IPS DF 19.7 (cell line): ENCODE results near the gene BMPER.

Experiments
- DNase-seq: peaks from one replicate; pipeline ENCODE4 v3.0.0-alpha.2; 2013; ENCODE audit warnings: low read depth, low spot score

The BMPER gene

DNA sequence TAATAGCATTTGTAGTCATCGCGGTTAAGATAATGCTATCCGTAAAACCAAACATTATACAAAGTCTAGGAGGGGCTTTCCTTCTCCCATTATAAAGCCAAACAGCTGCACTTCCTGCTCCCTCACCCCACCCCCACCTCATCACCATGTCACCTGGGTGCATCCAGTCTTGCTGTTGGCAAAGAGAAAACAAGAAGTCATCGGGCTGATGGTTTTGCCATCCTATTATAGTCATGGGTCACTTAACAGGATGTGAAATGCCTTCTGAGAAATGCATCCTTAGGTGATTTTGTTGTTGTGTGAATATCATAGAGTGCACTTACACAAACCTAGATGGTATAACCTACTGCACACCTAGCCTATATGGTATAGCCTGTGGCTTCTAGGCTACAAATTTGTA, 157.0 kb downstream of the BMPER start:
- no peak for DNase-seq

DNA sequence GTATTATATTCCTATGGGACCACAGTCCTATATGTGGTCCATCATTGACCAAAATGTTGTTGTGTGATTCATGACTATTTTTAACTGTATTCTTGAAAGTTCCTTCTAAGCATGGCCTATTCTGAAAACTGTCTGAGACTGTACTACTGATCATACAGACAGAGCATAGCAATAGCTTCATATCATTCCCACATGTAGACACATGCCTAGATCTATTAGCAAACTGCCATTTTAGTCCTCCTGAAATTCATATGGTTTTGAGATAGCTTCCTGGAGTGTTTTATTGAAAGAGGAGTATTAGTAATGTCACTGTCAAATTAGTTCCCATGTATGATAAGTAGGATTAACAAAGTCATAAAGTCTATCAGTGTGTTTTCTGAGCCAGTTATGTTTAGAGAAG, 157.5 kb downstream of the BMPER start:
- no peak for DNase-seq

DNA sequence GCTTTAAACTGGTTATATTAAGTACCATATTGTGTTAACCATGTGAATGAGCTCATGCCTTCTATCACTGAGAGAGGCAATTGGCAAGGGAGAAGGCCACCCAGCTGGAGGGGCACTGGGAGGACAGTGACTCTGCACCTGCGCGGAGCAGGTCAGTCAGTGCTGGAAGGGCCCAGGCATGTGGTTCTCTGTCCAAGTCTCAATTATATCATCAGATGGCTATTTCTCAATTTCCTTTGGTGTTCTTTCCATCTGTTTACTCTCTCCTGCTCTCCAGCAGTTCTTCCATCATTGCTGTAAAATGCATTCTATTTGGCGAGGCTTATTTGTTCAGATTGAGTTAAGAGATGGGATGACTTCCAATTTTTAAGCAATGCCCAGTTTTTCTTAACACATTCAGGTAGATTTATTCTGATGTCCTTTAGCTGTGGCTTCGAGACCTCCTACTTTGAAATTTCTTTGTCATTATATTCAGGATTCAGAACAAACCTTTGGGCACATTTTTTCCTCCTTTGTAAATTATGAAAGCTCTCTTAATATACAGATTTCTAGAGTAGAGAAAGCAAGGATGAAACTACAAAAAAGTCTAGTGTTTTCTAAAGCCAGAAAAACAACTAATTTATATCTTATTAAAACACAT, 159.3 kb downstream of the BMPER start:
- no peak for DNase-seq

DNA sequence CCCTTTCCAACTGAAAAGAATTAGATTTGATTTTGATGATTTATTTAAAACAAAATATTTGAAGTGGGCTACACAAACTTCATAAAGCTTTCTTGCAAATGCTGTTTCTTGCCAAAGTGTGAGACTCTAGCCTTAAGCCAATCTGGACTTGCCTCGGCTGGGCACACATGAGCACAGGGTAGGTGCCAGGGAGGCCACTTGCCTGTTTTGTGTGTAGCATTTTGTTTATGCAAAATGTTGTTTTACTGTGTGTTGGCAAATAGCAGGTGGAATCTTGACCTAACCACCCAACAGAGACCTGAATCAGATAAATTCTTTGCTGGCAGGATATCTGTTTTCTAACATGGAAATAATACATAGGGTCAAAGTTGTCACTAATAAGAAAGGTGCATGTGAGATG, 161.1 kb downstream of the BMPER start:
- no peak for DNase-seq

DNA sequence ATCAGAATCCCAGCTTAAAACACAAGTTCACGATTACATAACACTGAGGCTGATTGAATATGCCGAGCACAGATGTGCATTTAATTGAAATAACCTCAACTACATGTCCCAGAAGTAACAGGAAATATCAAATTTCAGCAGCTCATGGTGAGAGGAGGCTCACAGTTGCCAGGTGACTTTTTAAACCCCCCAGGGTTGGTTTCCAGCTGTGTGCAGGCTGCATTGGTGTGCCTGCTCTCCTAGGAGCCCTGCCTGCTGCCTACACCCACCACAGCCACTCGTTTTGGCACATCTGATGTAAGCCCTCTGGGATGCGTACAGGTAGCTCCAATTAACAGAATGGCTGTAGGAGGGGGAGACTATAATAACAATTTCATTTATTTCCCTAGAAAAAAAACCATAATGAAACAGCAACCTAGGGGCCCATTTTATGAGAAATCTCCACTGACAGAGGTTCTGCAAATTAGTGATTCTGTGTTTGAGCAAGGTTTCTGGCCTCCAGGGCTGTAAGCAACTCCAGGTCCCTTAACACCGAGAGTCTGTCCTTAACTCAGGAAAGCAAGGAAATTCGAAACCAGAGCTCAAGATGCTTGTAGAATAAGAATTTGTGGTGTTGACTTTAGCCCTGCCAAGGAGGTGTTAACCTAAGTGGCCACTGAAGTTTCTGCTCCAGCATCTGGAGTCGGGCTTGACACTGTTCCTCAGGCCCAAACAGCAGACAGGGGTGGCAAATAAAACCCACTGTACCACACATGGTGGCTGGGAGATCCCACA, 161.9 kb downstream of the BMPER start:
- no peak for DNase-seq

DNA sequence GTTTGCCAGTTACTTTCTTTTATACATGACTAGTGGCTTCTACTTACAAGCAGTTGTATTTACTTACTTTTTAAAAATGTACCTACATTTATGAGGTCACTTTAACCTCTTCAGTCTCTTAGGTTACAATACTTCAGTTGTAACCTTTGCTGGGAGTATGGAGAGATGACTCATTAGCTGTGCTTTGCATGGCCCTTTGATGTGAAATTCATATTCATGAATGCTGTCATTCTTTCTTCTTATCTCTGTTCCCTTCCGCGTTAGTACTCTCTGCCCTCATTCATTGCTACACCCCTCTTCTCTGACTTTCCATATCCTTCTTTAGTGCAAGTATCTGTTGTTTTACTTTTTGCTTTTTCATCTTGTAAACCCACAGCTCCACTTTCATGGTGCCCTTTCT, 164.3 kb downstream of the BMPER start:
- no peak for DNase-seq

DNA sequence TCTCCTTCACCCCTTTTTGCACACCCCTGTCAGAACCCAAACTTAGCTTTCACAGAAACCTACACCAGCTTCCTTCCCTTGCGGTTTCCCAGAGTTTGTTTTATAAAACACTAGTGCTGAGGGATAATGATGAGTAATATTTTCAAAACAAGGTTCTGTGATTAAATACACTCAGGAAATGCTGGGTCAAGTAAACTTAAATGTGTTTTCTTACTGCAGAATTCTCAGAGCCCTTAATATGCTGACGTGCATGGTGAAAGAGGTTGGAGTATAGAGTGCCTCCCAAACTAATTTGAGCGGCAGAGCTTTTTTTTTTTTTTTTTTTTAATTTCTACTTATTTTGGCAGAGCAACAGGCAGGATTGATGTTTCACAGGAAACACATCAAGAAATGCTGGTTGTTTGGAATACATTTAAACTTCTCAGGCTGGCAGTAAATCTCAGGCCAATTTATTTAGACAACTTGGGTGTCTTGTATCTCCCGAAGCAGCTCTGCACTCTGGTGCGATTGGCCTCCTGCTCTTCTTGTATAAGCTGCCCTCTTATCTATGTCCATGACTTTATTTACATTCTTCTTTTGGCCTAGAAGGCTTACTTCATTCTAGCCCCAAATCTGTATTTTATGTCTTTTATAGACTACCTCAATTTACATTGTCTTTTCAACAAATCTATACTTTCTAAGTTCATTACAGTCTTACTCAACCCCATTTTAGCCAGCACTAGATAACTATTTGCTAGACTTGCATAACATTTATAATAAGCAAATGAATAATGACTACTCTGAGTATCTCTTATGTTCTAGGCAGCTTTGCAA, 165.4 kb downstream of the BMPER start:
- no peak for DNase-seq

DNA sequence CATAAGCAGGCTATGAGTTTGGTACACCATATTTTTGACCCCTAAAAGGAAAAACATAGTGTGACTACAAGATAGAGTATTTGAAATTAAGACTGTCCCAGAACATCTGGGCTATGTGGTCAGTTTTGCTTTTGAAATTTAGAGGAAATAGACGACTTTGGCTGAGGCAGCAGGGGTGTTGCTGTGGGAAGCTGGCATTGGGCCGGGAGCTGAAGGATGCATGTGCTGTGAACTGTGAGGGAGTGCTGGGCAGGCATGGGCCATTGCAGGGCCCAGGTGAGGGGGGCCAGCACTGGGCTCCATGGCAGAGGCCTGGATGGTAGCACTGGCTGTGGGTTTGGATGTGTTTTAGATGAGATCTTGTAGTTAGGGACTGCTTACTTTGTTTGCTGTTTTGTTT, 168.3 kb downstream of the BMPER start:
- no peak for DNase-seq

DNA sequence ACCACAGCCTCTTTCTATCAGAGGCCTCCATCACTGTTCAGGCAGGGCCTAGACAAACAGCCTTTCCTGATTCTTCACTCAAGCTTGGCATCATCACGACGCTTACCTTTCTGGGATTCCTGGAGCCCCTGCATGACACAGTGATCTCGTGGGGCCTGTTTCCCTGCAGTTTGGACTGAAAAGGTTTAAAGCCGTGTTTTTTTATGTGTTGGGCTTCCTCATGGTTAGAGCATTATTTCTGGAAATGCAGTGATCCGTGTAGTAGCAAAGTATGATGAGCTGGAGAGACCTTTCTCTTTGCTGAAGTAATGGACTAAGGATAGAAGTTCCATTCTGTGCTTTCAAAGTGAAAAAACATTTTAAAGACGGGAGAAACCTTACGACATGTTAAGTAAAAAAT, 169.1 kb downstream of the BMPER start:
- no peak for DNase-seq

DNA sequence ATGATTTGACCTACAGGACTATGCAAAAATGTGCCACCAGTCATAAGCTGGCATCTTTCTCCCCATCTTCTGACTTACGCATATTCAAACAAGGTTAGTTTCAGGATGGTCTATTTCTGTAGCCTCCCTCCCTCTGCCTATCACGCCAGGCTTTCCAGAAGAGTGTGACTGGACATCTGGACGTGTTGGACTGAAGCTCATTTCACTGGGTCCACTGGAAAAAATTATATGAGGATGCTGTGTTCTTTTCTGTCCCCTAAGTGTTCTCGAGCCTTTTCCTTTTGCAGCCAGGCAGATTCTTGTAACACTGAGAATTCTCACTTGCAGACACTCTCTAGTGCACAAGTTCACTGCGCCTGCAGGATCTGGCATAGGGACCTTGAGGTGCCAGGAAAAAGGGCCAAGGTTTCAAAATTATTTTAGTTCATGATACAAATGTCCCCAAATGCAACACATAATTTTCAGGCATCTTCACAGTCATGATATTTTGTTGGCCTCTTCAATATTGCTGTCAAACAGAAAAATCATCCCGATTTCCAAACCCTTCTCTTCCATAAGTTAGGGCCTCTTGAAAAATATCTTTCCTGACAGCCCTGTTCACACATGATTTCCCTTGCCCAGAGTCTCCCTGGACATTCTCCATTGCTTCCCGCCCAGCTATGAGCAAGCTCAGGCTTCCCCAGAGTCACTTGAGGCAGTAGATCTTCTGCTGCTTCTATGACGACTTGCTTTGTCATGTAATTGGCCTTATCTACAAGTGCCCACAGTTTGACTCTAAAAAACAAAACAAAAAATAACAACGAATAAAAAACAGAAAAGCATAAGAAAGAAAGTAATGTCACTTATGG, 170.4 kb downstream of the BMPER start:
- DNase-seq = no peak

DNA sequence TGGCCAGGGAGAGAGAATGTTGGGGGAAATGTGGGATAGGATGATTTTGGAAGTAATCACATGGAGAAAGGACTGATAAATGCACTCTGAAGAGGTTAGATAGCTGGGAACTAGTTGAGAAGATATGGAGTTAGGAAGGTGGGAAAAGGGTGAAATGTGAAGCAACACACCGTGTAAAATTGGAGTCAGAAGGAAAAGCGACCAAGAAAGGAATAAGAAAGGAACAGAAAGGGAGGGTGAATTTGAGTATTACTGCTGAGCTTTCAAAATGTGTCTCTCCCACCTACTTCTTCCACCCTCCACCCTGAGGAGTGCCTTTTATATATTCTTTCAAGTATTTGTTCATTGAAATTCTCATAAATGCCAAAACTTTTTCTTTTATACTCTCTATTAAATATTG, 171.8 kb downstream of the BMPER start:
- no peak for DNase-seq

DNA sequence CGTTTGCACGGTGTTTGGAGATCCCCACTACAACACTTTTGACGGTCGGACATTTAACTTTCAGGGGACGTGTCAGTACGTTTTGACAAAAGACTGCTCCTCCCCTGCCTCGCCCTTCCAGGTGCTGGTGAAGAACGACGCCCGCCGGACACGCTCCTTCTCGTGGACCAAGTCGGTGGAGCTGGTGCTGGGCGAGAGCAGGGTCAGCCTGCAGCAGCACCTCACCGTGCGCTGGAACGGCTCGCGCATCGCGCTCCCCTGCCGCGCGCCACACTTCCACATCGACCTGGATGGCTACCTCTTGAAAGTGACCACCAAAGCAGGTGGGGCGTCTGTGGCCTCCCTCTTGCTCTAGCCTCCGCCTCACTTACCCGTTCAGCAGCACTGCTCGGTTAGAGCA, 173.5 kb downstream of the BMPER start:
- DNase-seq = no peak

DNA sequence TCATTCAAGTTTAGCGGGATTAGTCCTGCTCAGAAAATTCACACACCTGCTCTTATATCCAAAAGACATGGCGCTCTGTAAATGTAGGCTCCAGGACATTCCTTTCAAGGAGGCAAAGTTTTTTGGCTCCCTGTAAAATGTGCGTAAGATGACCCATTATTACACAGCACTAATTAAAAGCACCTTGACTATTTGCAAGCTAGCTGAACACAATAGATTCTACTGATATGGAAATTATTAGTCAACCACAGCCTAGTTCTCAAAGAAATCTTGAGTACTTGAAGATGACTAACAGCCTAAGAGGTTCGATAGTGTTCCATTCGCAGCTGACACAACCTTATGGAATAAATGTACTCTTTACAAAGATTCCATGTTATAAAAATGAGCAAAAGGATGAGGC, 175.2 kb downstream of the BMPER start:
- no peak for DNase-seq

DNA sequence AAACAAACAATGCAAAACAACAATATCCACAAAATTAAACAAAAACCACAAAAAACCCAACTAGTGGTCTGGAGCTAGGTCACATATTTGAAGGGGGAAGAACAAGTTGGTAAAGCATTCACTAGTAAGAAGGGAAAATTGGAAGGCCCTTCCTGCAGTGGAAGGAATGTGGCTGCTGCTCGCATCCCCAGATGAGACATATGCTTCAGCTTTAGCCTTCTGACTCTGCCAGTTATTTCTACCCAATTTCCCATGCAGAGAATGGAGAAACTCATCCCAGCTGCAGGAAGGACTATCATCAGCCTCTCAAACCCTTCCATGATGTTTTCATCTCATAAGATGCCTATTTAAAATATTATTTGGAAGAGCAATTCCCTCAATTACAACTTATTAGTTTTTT, 176.6 kb downstream of the BMPER start:
- no peak for DNase-seq

DNA sequence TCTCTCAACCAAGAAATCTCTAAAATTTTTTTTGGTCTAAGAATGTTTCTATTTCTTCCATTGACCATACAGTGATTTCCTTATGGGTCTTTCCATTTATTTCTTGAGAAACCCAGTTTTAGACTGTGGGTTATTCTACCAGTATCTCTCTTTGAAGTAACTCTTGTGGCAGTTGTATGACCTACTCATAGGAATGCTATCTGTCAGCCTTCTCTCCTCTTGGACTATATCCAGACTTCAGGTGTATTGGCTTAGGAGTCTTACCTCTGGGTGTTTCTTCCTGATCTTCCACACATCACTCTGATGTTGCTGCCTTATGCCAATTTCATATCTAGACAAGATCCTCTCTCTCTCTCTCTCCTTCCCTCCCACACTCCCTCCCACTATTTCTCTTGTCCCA, 178.1 kb downstream of the BMPER start:
- no peak for DNase-seq

DNA sequence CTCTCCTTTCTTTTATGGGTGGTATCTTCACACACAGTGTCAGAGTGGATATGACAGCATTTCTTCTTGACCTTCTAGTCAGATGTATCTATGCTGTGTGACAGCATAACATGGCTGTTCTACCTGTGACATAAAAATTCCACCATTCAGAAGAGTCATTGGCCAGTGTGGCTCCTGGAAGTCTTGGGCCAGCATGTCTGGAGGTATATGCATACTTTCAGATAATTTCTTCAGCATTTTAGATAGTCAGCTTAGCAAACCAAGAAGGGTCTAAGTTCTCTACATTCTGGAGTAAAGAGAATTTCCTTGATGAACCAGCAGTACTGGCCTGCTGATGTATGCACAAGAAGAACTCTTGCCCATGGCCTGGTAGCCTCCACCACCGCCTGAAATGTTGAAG, 179.3 kb downstream of the BMPER start:
- no peak for DNase-seq

DNA sequence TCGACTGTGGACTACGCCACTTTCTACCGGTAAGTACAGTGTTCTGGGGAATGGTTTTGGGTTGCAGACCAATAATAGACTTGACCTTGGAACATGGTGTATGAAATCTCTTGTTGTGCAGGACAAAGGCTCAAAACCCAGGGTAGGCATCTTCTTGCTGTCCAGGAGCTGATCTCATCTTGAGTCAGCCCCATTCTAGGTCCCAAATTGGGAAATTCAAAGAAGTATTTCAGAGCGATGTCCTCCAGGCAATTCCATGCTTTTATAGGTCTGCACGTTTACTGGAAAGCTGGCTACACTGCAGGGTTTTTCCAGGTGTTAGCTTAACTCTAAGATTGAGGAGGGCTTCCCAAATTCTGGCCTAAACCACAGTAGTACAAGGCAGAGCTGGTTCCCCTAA, 180.7 kb downstream of the BMPER start:
- no peak for DNase-seq

DNA sequence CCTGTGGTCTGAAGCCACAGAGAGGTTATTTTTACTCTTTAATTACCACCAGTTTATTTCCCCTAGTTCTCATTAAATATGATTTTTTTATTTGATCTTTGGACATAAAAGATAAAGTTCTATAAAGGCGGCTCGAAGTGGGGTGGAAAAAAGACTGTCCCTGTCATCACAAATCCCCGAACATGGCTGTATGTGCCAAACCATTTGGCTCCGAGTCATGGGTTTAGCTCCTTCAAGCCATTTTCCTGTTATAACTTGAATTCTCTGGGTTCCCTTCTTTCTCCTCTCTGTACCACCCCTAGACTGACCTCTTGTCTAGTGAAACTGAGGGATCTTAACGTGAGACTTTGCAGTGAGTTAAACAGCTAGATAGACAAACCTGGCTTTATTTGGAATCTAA, 181.6 kb downstream of the BMPER start:
- no peak for DNase-seq

DNA sequence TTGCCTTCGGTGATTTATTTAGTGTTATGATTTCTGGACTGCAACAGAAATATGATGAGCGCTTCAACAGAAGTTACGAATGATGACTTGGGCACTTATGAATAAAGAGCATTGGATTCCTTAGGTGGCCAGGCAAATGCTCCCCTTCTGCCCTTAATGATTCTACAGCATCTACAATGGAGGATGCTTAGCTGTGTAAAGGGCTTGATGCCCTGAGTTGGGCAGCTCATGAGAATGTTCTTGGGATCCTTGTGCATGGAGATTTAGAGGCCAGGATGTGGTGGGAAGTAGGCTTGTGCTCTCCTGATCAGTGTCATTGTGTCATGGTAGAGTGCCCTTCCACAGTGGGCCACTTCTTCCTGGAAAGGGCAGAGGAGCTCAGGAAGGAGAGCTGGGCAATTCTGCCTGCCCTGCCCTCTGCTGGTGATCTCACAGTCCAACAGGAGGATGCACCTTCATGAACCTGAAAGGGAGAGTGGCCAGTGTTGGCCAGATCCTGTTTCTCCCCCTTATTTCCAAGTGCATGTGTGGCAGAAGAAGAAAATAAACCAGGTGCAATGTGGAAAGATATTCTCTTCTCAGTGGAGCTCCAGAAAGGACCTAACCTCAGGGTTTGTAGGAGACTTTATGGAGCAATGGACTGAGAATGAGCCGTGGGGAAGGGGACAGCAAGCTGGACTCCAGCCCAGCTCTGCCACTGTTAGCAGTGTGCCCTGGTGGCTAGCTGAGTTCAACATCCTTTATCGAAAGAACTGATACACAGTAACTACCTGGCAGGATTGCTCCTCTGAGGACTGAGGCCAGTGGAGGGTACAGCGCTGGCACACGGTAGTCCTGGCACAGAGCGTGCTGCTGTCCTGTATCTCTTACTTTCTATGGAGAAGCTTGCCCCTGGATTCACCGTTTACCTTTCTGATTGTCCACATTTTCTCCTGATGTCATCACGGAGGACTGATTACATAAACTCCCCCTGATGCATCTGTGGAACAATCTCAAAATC, 182.9 kb downstream of the BMPER start:
- DNase-seq = no peak

DNA sequence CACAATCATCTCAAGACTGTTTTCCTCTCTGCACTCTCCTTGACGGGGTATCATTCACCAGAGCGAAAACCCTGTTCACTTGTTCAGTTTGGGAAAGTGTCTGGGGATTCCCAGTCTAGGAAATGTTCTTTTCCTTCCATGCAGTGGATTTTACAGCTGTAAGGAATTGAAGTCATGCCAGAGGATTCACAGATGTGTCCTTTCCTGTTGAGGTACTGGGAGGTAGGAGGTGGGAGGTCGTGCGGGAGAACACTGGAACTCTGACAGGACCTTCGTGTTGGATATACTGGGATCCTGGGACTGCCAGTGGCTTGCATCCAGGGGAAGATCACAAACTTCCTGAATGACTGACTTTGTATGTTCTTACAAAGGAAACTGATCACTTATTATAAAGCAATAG, 185.5 kb downstream of the BMPER start:
- DNase-seq = no peak
